GM10266 (cell line): ENCODE measurements around the gene FBLN7.

Experiments used
- DNase-seq: peaks from one replicate; pipeline ENCODE4 v3.0.0; 2012; ENCODE audit errors: extremely low spot score
- TF ChIP-seq, protein P1 (sequence below): IDR thresholded peaks from 2 replicates; pipeline ENCODE4 v1.5.1; 2012; ENCODE audit warnings: mild to moderate bottlenecking, low read depth; ENCODE audit not compliant: control insufficient read depth, insufficient read depth; ENCODE audit errors: missing control alignments

The FBLN7 gene, protein sequence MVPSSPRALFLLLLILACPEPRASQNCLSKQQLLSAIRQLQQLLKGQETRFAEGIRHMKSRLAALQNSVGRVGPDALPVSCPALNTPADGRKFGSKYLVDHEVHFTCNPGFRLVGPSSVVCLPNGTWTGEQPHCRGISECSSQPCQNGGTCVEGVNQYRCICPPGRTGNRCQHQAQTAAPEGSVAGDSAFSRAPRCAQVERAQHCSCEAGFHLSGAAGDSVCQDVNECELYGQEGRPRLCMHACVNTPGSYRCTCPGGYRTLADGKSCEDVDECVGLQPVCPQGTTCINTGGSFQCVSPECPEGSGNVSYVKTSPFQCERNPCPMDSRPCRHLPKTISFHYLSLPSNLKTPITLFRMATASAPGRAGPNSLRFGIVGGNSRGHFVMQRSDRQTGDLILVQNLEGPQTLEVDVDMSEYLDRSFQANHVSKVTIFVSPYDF

DNA sequence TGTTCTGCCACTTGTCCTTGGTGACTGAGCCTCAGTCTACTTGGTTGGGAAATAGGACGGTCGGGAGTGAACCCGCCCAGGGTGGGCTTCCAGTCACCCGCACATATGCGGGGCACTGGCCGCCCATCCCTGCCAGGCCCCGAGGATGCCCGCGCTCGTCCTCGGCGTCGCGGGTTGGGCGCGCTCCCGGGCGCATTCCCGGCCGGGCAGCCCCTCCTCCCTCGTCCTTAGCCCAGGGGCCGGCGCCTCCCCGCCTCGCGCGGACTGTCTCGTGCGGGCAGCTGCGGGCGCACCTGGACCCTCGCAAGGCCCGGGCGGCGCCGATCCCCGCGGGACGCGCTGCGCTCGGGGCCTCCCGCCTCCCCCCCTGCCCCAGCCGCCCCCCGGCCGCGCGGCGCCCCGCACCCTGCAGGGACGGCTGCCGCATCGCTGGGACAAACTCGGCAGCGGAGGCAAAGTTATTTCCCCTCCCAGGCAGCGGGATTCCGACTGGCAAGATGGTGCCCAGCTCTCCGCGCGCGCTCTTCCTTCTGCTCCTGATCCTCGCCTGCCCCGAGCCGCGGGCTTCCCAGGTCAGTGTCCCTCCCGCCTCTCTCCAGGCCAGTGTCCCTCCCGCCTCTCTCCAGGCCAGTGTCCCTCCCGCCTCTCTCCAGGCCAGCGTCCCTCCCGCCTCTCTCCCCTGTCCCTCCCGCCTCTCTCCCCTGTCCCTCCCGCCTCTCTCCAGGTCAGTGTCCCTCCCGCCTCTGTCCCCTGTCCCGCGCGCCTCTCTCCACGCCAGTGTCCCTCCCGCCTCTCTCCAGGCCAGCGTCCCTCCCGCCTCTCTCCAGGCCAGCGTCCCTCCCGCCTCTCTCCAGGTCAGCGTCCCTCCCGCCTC lies at the start of gene FBLN7:
TSS of gene FBLN7 (plus strand) at position 227 of the 874 bp plus-strand sequence. CDS start at position 498, 271 bp downstream.
- DNase-seq: no peak
- TF ChIP-seq, protein P1, sequence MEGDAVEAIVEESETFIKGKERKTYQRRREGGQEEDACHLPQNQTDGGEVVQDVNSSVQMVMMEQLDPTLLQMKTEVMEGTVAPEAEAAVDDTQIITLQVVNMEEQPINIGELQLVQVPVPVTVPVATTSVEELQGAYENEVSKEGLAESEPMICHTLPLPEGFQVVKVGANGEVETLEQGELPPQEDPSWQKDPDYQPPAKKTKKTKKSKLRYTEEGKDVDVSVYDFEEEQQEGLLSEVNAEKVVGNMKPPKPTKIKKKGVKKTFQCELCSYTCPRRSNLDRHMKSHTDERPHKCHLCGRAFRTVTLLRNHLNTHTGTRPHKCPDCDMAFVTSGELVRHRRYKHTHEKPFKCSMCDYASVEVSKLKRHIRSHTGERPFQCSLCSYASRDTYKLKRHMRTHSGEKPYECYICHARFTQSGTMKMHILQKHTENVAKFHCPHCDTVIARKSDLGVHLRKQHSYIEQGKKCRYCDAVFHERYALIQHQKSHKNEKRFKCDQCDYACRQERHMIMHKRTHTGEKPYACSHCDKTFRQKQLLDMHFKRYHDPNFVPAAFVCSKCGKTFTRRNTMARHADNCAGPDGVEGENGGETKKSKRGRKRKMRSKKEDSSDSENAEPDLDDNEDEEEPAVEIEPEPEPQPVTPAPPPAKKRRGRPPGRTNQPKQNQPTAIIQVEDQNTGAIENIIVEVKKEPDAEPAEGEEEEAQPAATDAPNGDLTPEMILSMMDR: no peak

GRCh38 chr2:112089375-112089774 lies 48.8 kb upstream of the FBLN7 start:
- DNase-seq: no peak
- TF ChIP-seq, protein P1: no peak

DNA sequence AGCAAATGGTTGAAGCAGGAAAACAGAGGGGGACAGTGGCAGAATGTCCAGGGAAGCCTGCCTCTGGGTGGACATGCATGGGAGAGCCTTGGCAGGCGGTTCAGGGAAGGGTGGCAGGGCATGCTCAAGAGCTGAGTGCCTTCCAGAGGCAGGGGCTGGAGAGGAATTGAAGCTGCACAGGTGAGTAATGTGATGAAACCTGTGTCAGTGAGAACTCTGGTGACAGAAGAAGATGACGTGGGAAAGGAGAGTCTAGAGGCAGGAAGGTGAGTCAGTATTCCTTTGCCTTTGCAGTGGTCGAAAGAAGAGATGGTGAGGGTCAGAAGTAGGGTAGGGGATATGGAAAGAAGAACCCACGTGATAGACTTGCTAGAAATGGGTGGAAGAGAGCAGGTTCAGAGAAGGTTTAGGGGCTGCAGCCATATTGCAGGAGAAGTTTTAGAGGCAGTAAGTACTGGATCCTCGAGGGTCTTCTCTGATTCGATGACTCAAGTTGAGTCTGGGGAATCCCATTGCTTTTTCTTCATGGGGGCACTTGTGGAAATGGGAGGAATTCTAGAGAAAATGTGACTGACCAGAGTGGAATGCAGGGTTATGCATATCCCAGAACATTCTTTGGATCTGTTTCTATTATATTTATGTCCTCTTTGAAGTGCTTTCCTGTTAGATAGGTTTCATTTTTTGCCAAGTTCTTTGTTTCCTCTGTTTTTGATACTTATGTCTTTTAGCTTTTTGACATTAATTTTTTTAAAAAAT lies 45.7 kb upstream of the FBLN7 start:
- TF ChIP-seq, protein P1: no peak
- DNase-seq: no peak

GRCh38 chr2:112093216-112093615 lies 45.0 kb upstream of the FBLN7 start:
- TF ChIP-seq, protein P1: no peak

GRCh38 chr2:112095681-112096080 lies 42.5 kb upstream of the FBLN7 start:
- no peak for DNase-seq
- TF ChIP-seq, protein P1: no peak

More at GRCh38 chr2:112093216-112093615, 45.0 kb upstream of the FBLN7 start:
- DNase-seq: no peak

- DNase-seq: no peak
- TF ChIP-seq, protein P1: no peak
Observed at GRCh38 chr2:112096098-112096497, 42.1 kb upstream of the FBLN7 start.
